ENCODE measurements around the gene ZSCAN29.

DNA sequence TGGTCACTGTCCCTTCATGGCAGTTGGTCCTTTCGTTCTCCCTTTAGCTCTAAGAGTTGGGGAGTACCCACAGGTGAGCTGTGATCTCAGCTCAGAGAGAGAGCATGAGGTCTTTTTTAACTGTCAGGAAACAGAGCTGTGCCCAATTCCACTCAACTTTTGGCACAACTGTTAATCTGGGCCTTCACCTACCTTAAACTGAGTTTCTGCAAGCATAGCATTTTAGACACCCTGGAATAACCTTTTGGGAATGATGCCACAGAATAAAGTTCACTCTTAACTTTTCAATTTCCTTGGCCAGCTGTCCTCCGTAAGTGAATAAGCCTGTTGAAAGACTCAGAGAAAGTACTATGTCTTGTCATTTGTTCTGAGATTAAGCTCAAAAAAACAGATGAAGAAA is 36.0 kb upstream of the ZSCAN29 start:
- TF ChIP-seq ZNF274 (IDR thresholded peaks at IDR 0.05; ENCODE audit: low read depth, low read length), result no peak
- no peak for TF ChIP-seq SUZ12 (IDR thresholded peaks at IDR 0.05; ENCODE audit: extremely low read depth, insufficient read depth, insufficient read length)
- TF ChIP-seq YY1 (IDR thresholded peaks at IDR 0.05; ENCODE audit: insufficient read depth, insufficient read length), result no peak
